ENCODE results near the gene ABCB11. TPM values are rescaled to one million over a fixed set of nuclear protein-coding genes. Genes with fewer than 3 reads are reported as not detected.

The ABCB11 gene
- total and polyA plus RNA-seq, 10 donors = 0.03 to 0.32 (median 0.12) TPM; not detected in 3

GRCh38 chr2:169046440-169047151 lies 15.5 kb upstream of the ABCB11 start:
- H3K36me3 ChIP-seq = no peaks in the 10 kb centered on the region
- 59 to 91% (median 86%) methylated on average over 4 of the region's 4 CpGs for WGBS, 5 donors
- intact Hi-C loops (cut with DNase I; ENCODE audit: low total_unique reads) = no loop called here
- H3K9me3 ChIP-seq = peaks cover 0 to 33% (median 21%) of the 10 kb centered on the region in 8 donors
- TF ChIP-seq, protein P1, sequence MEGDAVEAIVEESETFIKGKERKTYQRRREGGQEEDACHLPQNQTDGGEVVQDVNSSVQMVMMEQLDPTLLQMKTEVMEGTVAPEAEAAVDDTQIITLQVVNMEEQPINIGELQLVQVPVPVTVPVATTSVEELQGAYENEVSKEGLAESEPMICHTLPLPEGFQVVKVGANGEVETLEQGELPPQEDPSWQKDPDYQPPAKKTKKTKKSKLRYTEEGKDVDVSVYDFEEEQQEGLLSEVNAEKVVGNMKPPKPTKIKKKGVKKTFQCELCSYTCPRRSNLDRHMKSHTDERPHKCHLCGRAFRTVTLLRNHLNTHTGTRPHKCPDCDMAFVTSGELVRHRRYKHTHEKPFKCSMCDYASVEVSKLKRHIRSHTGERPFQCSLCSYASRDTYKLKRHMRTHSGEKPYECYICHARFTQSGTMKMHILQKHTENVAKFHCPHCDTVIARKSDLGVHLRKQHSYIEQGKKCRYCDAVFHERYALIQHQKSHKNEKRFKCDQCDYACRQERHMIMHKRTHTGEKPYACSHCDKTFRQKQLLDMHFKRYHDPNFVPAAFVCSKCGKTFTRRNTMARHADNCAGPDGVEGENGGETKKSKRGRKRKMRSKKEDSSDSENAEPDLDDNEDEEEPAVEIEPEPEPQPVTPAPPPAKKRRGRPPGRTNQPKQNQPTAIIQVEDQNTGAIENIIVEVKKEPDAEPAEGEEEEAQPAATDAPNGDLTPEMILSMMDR (IDR thresholded peaks at IDR 0.05 in 8 of 11, conservative IDR thresholded peaks at IDR 0.05 in 3 of 11) = no peak
- TF ChIP-seq POLR2A (IDR thresholded peaks at IDR 0.05) (no peak), POLR2AphosphoS5 (IDR thresholded peaks at IDR 0.05) (no peak)
- no peak overlapping the region for H3K4me3 ChIP-seq
- DNase-seq = no peak
- H3K27ac ChIP-seq = no peak overlapping the region
- no peaks in the 10 kb centered on the region for H3K4me1 ChIP-seq
- no peaks in the 10 kb centered on the region for H3K27me3 ChIP-seq (replicated peaks in 1 of 7)

DNA sequence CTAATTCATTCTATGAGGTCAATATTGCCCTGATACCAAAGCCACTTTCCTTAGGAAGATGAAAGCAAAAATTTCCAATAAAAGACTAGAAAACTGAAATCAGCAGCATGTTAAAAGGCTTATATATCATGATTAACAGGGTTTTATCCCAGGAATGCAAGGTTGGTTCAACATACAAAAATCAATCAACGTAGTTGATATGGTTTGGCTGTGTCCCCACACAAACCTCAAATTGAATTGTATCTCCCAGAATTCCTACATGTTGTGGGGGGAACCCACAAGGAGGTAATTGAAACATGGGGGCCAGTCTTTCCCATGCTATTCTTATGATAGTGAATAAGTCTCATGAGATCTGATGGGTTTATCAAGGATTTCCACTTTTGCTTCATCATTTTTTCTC lies 11.7 kb upstream of the ABCB11 start:
- Histone ChIP-seq H3K4me3 (no peak overlapping the region), H3K27me3 (replicated peaks in 1 of 7) (no peaks in the 10 kb centered on the region), H3K9me3 (peaks cover 0 to 33% (median 21%) of the 10 kb centered on the region in 8 donors), H3K27ac (no peak overlapping the region), H3K36me3 (no peaks in the 10 kb centered on the region), H3K4me1 (peaks cover 0 to 23% (median 3%) of the 10 kb centered on the region in 6 donors)
- DNase-seq = no peak
- intact Hi-C loops (cut with DNase I; ENCODE audit: low total_unique reads) = no loop called here
- TF ChIP-seq POLR2A (IDR thresholded peaks at IDR 0.05) = no peak
- TF ChIP-seq POLR2AphosphoS5 (IDR thresholded peaks at IDR 0.05) = no peak
- TF ChIP-seq, protein P1 (IDR thresholded peaks at IDR 0.05 in 8 of 11, conservative IDR thresholded peaks at IDR 0.05 in 3 of 11) = no peak
- WGBS, 5 donors = 81 to 92% (median 83%) methylated on average over 1 of the region's 1 CpG

GRCh38 chr2:169041594-169041993 lies 10.5 kb upstream of the ABCB11 start:
- 12 to 43% (median 35%) methylated on average over 1 of the region's 1 CpG for whole genome bisulfite sequencing, 5 donors
- H3K4me1 ChIP-seq = peaks cover 0 to 36% (median 3%) of the 10 kb centered on the region in 6 donors
- H3K36me3 ChIP-seq = no peaks in the 10 kb centered on the region
- H3K9me3 ChIP-seq = peaks cover 0 to 33% (median 21%) of the 10 kb centered on the region in 8 donors
- intact Hi-C loops (cut with DNase I; ENCODE audit: low total_unique reads) = no loop called here
- no peak overlapping the region for H3K4me3 ChIP-seq
- no peak for TF ChIP-seq POLR2AphosphoS5 (IDR thresholded peaks at IDR 0.05)
- TF ChIP-seq, protein P1 (IDR thresholded peaks at IDR 0.05 in 8 of 11, conservative IDR thresholded peaks at IDR 0.05 in 3 of 11) = no peak
- TF ChIP-seq POLR2A (IDR thresholded peaks at IDR 0.05) = no peak
- no peak overlapping the region for H3K27ac ChIP-seq
- no peak for DNase-seq
- H3K27me3 ChIP-seq (replicated peaks in 1 of 7) = no peaks in the 10 kb centered on the region

DNA sequence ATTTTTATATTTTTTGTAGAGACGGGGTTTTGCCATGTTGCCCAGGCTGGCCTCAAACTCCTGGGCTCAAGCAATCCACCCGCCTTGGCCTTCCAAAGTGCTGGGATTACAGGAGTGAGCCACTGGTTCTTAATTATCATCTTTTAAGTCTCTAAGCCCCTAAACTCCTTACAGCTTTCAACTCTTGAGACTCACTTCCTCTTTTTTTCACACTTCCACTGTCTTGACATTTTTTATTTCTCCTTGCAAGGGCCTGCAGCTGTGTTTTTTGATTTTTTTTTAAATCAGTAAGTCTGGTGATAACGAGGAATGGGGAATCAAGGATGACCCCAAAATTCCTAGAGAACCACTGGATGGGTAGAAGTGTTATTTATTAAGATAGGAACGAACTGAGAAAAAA lies 8.6 kb upstream of the ABCB11 start:
- H3K27me3 ChIP-seq (replicated peaks in 1 of 7) = no peaks in the 10 kb centered on the region
- no peak overlapping the region for H3K27ac ChIP-seq
- intact Hi-C loops (cut with DNase I; ENCODE audit: low total_unique reads) = no loop called here
- DNase-seq = no peak
- WGBS, 5 donors = 54 to 60% (median 58%) methylated on average over 4 of the region's 4 CpGs
- H3K4me3 ChIP-seq = no peak overlapping the region
- H3K36me3 ChIP-seq = no peaks in the 10 kb centered on the region
- H3K9me3 ChIP-seq = peaks cover 0 to 33% (median 21%) of the 10 kb centered on the region in 8 donors
- TF ChIP-seq POLR2AphosphoS5 (IDR thresholded peaks at IDR 0.05) (no peak), POLR2A (IDR thresholded peaks at IDR 0.05) (no peak)
- TF ChIP-seq, protein P1 (IDR thresholded peaks at IDR 0.05 in 8 of 11, conservative IDR thresholded peaks at IDR 0.05 in 3 of 11) = no peak
- peaks cover 0 to 38% (median 3%) of the 10 kb centered on the region in 6 donors for H3K4me1 ChIP-seq

Measured in spleen (tissue), 11 donors.